ENCODE measurements around the gene RHOF.

Gene RHOF

DNA sequence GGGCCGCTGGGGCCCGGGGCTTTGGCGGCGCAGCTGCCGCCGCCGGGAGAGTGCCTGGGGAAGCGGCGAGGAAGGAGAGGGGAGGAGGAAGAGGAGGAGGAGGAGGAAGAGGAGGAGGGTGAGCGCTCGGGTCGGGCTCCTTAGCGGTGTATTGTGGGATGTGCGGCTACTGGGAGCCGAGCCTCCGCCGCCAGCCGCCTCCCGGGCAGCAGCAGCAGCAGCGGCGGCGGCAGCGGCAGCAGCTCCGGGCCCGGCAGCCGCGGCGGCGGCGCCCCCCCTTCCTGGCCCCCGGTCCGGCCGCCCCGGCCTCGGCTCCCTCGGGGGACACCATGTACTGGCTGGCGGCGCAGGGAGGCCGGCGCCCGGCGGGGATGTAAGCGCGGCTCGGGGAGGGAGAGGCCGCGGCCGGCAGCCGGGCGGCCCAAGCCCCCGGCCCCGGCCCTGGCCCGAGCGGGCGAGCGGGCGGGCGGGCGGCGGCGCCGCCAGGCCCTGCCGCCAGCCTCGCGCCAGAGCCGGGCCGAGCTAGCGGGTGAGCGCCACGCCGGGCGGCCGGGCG, 10.5 kb upstream of the RHOF start, which contains the start of gene SETD1B:
Gene SETD1B, plus strand, starts transcription at position 149 of the 556 bp plus-strand sequence. CDS start 729 bp downstream, outside the sequence.
- peak within 1 kb of the TSS; percentile 100 for H3K27ac ChIP-seq
- TF ChIP-seq, protein P1, sequence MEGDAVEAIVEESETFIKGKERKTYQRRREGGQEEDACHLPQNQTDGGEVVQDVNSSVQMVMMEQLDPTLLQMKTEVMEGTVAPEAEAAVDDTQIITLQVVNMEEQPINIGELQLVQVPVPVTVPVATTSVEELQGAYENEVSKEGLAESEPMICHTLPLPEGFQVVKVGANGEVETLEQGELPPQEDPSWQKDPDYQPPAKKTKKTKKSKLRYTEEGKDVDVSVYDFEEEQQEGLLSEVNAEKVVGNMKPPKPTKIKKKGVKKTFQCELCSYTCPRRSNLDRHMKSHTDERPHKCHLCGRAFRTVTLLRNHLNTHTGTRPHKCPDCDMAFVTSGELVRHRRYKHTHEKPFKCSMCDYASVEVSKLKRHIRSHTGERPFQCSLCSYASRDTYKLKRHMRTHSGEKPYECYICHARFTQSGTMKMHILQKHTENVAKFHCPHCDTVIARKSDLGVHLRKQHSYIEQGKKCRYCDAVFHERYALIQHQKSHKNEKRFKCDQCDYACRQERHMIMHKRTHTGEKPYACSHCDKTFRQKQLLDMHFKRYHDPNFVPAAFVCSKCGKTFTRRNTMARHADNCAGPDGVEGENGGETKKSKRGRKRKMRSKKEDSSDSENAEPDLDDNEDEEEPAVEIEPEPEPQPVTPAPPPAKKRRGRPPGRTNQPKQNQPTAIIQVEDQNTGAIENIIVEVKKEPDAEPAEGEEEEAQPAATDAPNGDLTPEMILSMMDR (IDR thresholded peaks at IDR 0.05): no peak
- TF ChIP-seq ZFX (IDR thresholded peaks at IDR 0.05; ENCODE audit: borderline replicate concordance): no peak

DNA sequence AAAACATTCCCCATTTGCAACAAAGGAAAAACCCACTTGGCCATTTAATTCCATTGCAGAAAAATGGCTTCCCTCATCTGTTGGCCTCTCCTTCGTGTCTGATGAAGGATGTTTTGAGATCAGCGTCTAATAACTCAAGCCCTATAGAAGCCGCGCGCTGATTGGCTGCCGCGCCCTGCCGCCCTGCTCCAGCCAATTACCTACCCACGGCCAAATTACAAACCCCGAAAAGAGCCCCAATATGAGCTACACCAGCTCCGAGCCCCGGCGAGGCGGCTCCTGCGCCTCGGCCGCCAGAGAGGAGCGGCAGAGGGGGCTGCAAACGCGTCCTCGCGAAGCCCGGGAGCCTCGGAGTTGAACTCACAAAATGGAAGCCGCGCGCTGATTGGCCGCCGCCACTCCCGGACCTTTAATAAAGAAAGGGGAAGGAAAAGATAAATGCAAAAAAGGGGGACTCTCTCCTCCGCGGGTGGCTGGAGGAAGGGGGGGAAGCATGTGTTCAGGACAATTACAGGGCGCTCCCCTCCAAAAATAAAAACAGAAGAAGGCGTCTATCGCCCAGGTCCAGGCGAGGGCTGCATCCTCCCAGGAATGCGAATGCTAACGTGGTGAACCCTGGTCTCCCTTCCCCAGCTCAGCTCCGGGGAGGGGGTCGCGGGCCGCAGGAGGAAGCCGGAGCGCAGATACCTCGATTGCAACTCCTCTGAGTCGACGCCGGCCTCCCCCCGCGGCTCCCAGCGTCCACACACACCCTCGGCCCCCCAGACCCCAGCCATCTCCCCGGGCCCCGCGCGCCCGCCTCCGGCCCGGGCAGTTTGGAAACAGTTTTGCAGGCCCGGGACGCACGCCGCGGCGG, 9.6 kb upstream of the RHOF start:
- peak overlapping the region; percentile 100 for H3K27ac ChIP-seq
- TF ChIP-seq, protein P1 (IDR thresholded peaks at IDR 0.05): no peak
- TF ChIP-seq ZFX (IDR thresholded peaks at IDR 0.05; ENCODE audit: borderline replicate concordance): no peak

DNA sequence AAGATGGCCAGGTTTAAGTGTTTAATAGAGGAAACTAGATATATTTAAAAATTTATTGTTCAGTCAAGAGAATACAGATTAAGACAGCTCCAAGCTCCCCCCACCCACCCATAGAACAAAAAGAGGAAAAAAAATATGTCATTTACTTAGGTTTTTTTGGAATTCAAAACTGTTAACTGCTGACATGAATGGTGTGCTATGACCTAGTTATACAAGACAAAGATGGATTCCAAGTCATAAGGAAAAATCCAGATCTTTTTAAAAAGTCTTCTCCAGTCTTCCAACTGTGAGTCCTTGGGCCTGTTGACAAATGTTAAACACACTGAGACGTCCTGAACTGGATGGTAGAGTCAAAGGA, 9.0 kb upstream of the RHOF start:
- peak overlapping the region; percentile 100 for H3K27ac ChIP-seq
- TF ChIP-seq ZFX (IDR thresholded peaks at IDR 0.05; ENCODE audit: borderline replicate concordance): no peak
- TF ChIP-seq, protein P1 (IDR thresholded peaks at IDR 0.05): no peak

DNA sequence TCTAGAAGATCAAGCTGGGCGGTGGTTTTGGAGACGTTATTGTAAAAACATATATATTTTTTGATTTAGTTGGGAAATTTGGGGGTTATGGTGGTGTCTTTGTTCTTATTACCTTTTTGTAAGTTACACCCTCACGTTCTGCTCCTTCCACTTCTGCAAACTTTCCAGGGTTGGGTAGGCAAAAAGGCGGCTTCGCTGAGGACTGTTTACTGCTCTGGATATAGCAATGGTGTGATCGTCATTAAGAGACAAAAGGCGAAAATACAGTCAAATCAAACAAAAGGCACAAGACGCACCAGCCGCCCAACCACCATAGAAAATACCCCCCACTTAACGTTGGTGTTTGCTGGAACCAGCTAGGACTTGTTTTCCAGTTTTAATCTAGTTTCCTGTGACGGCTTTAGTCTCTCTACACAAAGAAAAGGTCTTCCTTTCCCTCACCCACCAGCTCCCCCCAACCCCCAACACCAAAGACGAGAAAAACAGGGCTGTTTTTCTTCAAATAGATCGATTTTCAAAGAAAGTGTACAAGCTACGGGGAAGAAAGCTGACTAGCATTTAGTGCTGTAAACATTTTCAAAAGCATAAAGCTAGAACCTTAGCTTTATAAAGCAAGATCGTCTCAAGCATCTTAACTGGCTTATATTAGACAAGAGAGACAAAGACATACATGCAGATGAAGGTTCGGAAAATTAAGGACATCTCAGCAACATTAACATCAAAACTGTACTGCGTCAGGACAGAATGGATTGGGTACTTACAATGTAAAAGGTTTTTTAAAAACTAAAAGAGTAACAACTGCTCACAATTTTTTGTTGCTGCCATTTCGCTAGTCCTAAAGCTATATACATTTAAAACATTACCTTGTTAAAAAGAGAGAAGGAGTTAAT, 8.4 kb upstream of the RHOF start:
- TF ChIP-seq ZFX (IDR thresholded peaks at IDR 0.05; ENCODE audit: borderline replicate concordance): no peak
- TF ChIP-seq, protein P1 (IDR thresholded peaks at IDR 0.05): no peak
- peak overlapping the region; percentile 100 for H3K27ac ChIP-seq

DNA sequence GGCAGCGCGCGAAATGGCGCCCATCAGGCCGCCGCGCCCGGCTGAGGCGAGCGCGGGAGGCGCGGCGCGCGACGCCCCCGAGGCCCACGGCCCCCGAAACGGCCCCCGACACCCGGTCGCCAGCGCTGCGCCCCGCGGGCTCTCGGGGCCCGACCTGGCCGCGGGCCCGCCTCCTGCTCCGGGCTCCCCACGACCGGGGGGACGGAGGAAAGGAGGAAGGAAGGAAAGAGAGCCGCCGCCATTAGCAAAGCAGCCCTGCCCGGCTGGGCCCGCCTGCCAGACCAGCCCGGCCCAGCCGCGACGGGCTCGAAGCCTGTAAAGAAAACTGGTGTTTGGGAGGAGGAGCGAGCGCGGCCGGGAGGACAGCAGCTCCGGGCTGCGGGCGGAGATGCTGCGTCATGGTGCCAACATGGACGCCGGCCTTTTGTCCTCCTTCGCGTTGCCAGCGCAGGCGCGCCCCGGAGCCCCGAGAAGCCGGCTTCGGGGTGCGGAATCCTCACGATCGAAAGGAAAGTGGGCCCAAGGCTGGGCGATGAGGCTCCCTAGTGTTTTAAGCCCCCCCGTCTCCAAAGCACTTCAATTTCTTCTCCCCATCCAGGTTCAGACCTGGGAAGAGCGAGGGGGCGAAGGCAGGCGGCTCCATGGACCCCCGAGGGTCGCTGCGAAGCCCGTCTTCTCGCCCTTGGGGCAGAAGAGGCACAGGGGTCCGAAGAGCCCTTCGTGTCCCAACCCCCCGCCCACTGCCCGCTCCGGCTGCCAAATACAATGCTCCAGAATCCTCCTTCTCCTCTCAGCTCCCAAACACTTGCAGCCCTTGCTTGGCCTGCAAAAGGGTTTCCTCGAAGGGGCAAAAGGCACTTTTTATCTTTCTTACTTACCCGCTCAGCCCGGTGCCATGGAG, 7.5 kb upstream of the RHOF start:
- H3K27ac ChIP-seq: peak overlapping the region; percentile 100
- TF ChIP-seq ZFX (IDR thresholded peaks at IDR 0.05; ENCODE audit: borderline replicate concordance): no peak
- TF ChIP-seq, protein P1 (IDR thresholded peaks at IDR 0.05): no peak

DNA sequence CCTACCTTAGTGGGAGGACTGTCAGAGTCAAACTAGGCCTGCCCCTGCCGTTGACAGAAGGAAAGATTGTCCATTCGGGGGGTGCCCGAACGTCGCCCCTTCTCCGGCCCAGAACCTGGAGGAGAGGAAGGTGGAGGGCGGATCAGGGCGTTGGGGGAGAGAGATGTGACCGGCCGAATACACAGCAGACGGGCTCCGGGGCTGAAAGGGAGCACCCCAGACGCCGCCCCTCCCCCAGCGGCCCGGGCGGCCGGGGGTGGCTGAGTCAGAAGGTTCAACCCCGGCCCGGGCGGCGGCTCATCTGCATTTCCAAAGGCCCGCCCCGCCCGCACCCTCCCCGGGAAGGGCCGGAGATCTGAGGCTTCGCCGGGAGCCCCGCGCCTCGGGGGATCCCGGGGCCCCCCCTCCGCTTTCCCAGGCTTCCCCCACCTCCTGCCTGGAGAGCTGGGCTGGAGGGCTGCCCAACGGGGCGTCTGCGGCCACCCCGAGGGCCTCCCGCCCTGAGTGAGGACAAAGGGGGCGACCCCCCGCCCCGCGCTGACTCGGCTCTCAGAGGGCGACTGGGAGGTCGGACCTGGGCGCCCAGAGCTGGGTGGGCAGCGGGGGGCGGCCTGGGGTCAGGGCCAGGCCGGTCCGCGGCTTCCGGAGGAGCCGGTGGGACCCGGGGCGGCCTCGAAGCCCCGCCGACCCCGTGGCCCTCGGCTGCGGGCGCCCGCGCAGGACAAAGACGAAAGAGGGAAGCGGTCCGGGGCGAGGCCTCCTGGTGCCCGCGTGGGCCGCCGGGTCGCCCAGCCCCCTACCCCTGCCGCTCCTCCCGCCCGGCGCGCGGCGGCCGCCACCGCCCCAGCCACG, 6.6 kb upstream of the RHOF start:
- TF ChIP-seq ZFX (IDR thresholded peaks at IDR 0.05; ENCODE audit: borderline replicate concordance): no peak
- TF ChIP-seq, protein P1 (IDR thresholded peaks at IDR 0.05): no peak
- H3K27ac ChIP-seq: peak overlapping the region; percentile 100

Data from 22Rv1 (cell line).